GM18507 (cell line): ENCODE results near the gene CLDN5.

Experiments
- DNase-seq: peaks from one replicate; pipeline ENCODE4 v3.0.0; 2011; ENCODE audit warnings: low read depth; ENCODE audit not compliant: insufficient read length; ENCODE audit errors: extremely low spot score
- FAIRE-seq: peaks from 2 replicates; lab custom pipeline; 2011; peaks lifted over from hg19 to GRCh38; lab: Jason Lieb, UNC

CLDN5 gene

GRCh38 chr22:19524170-19525115 lies at the start of gene CLDN5:
CLDN5 (minus strand) TSS chr22:19524410; CDS start chr22:19524255, 155 bp downstream.
- DNase-seq (no peak), FAIRE-seq (no peak)

GRCh38 chr22:19571995-19572394 lies 47.8 kb upstream of the CLDN5 start:
- DNase-seq (no peak), FAIRE-seq (no peak)

GRCh38 chr22:19571207-19571795 lies 47.1 kb upstream of the CLDN5 start:
- no peak for FAIRE-seq

GRCh38 chr22:19569976-19570375 lies 45.8 kb upstream of the CLDN5 start:
- DNase-seq (no peak), FAIRE-seq (no peak)

More at GRCh38 chr22:19571207-19571795, 47.1 kb upstream of the CLDN5 start:
- DNase-seq: no peak

GRCh38 chr22:19569276-19569640 lies 45.0 kb upstream of the CLDN5 start:
- DNase-seq (no peak), FAIRE-seq (no peak)

GRCh38 chr22:19568337-19569275 lies 44.4 kb upstream of the CLDN5 start:
- DNase-seq (no peak), FAIRE-seq (no peak)

GRCh38 chr22:19567157-19568009 lies 43.2 kb upstream of the CLDN5 start:
- DNase-seq (no peak), FAIRE-seq (no peak)

- DNase-seq: no peak
- no peak for FAIRE-seq
These were observed 42.3 kb upstream of the CLDN5 start for GRCh38 chr22:19566279-19567156.

GRCh38 chr22:19565382-19566278 lies 41.4 kb upstream of the CLDN5 start:
- FAIRE-seq: no peak
- no peak for DNase-seq

GRCh38 chr22:19559956-19560355 lies 35.7 kb upstream of the CLDN5 start:
- FAIRE-seq (no peak), DNase-seq (no peak)

GRCh38 chr22:19559324-19559811 lies 35.2 kb upstream of the CLDN5 start:
- FAIRE-seq: no peak

GRCh38 chr22:19556963-19557545 lies 32.8 kb upstream of the CLDN5 start:
- DNase-seq (no peak), FAIRE-seq (no peak)

More at GRCh38 chr22:19559324-19559811, 35.2 kb upstream of the CLDN5 start:
- DNase-seq: no peak

GRCh38 chr22:19555651-19556050 lies 31.4 kb upstream of the CLDN5 start:
- no peak for FAIRE-seq
- DNase-seq: no peak

GRCh38 chr22:19554834-19555404 lies 30.7 kb upstream of the CLDN5 start:
- FAIRE-seq (no peak), DNase-seq (no peak)

GRCh38 chr22:19553201-19553600 lies 29.0 kb upstream of the CLDN5 start:
- FAIRE-seq (no peak), DNase-seq (no peak)

GRCh38 chr22:19550382-19550781 lies 26.2 kb upstream of the CLDN5 start:
- FAIRE-seq (no peak), DNase-seq (no peak)
